ENCODE results near the gene TXLNG.
A peak's percentile ranks its signal among the peaks of the same experiment; 100 is the strongest.
"Not testable (repeated sequence)": the region's sequence is repeated elsewhere in the genome, so short reads cannot be mapped to it uniquely, and the experiment has no call there.

The TXLNG gene

DNA sequence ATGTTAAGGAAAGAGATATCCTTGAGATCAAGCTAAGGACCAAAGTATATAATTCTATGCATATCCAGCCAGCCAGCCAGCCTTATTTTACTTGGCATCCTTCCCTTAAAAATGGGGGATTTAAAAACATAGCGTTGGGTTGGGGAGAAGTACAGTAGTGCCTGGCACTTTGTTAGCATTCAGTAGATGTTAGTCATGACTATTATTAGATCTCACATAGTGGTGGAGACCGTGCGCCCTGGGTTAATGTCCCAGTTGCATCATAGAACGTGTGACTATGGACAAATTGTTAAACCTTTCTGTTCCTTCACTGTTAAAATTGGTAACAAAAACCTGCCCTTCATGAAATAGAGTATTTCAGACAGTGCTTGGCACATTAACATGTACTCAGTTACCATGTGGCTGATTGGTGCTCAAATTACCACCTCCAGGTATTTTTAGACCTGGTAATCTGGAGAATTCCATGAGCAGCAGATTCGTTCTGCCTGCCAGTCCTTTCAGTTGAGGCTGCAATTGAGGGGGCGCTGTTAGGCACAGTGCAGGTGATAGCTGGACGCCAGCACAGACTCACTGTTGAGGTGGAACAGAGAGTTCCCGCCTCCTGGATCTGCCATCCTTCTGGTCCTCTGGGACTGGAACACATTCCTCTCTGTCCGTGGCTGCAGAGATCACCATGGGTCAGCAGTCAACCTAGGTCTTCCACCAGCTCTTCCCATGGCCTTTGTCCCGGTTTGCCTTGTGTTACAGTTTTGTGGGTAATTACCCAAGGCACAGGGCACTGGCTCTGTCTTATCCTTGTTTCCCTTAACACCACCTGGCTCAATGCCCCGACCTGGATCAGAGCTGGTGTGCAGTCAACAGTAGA, 52.2 kb downstream of the TXLNG start:
- no peak for DNase-seq (ENCODE audit: low spot score)

DNA sequence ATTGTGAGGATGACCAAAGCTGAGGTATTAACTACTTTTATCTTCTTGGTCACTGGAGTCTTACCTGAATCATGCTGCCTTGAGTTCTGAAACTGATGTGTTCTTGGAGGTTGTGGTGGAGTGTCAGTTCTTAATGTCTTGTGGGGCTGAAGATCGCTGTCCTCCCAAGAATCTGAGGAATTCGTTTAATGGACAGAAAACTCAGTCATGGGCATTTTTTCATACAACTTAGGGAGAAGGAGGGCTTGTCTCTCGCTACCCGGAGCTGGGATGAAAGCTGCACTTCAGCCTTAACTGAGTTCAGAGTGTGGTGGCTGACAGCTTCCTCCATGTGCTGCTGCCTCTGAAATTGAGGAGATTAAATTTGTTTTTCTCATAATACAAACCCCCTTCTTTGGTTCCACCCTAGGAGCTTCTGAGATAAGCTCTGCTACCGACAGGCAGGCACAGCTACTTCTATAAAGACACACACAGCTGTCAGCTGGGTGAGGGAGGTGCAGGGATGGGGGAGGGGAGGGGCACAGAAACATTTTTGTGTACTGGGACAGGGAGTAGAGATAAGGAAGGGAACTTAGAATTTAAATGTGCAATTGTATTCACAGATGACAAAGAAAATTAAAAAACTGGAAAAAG, 53.1 kb downstream of the TXLNG start:
- DNase-seq (ENCODE audit: low spot score), result no peak

DNA sequence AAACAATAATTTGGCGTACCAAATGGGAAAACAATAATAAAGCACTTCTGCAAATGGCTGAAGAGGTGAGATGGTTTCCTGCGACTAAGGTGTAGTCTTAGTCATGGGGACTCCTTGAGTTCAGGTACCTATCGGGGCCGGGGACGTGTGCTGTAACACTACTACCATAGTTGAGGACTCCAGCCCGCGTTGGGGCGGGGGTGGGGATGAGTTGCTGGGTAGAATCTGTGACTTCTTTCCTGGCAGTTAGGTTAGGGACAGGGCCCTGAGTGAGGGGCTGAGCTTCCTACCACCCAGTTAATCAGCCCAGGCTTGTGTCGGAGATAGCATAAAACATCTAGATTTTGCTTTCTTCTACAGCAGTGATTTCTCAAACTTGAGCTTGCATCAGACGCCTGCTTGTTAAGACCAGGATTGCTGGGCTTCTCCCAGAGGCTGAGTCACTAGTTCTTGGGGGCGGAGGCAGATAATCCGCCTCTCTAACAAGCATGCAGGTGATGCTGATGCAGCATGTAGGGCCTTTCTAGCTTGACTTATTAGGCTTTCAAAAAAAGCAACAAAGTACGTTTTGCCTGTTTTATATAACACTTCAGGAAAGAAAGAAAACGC, 53.7 kb downstream of the TXLNG start:
- DNase-seq (ENCODE audit: low spot score), result no peak

DNA sequence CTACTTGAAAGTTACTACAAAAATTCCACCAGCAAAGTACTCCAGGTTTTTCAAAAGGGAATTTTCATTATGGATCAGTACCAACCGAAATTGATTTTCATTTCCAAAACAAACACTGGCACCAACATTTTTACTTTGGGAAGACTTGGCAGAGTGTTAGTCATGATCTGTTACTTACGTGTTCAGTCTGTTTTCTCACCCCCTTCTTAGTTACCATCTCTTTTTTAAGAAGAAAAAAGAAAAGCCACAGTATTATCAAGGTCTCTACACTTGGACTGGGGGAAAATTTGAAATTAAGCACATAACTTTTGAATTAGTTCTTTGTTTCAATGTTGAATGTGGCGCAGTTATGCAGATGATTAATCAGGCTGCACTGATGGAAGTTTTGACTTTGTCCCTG, 56.4 kb downstream of the TXLNG start:
- no peak for DNase-seq (ENCODE audit: low spot score)

DNA sequence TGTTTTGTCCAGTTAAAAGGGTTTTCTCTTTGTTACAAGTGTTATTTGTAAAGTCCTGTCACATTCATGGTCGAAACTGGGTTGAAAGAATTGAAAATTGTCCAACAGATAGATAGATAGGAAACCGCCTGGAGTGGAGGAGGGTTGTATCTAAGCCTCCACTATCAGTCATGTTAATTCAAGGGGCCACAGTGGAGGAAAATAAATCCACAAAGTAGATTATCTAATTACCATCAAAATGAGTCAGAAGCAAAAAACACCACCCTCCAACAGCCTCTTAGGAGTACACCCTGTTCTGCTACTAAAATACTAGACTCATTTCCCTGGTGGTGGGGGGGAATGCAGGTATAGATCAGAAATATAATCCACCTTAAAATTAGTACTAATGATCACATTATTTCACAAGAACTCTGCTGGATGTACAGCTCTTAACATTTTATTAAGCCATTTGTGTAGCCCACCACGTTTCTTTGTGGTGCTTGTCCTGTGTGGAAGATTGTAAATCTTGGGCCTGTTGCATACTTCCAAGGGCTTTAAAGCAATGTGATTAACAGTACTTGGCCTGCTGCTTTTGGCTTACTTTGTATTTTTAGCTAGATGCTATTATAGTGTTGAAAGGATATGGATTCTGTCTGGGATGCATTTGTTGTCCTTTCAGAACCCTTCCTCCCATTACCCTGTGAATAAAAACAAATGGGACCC, 57.1 kb downstream of the TXLNG start:
- DNase-seq (ENCODE audit: low spot score), result no peak

DNA sequence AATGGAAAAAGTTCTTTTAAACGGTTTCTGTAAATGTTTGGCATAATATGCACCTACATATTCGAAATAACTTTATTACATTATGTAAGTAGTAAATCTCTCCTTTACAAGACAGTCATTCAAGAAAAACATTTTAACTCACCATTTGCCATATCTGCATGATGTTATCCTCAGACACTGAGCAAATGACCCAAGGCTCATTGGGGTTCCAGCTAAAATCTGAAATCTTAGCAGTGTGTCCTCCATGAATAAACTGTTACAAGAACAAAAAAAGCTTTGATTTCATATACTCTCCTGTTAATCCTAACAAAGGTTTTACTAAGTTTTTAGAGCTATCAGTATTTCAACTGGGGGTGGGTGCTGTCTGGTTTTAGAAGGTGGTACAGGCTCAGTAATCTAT, 59.4 kb downstream of the TXLNG start:
- DNase-seq (ENCODE audit: low spot score), result no peak

DNA sequence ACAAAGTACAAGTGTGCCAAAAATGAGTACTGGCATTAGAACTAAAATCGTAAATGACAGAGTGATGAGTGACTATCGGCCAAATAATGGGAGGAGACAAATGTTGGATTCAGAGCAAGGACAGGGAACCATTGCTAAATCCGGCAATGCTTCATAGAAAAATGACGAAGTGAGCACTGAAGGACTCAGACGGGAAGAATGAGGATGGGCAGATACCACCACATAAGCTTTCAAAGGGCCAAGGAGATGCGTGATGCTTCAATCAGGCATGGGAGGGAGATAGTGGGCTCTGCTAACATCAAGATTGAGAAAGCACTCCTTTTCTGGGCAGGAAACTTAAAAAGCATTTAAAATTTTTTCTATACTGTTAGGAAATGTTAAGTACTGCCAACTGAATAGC, 62.3 kb downstream of the TXLNG start:
- no peak for DNase-seq (ENCODE audit: low spot score)

DNA sequence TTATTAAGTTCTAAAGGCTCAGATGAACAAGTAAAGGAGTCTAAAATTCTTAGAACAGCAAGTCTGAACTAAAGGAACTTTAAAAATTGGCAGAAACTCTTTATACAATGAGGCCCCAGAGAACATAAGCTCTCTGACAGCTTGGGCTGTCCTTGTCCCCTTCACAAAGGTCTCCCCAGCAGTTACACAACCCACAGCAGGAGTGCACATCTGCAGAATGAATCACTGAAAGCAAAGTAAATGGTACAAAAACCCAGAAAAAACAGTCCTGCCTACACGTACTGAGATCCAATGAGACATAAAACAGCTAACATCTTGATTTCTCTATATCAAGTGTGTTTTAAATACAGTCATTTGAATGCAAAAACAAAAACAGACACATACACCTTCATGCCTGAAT, 65.2 kb downstream of the TXLNG start:
- no peak for DNase-seq (ENCODE audit: low spot score)

DNA sequence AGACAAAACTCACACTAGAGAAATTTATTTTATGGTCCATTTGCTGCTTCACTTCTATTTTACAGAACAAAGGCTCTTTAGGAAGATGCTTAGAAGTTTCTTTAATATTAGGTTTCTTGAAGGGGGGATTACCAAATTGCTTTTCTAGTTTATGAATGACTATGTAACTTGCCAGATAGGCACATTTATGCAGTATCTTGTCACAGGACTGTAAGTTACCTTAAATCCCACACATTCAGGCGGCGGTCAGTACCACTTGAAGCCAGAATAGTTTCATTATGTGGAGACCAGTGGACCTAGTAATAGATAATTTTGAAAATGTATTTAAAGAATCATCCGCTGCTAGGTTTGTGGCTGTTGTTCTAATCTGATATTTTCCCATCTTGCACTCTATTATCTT, 65.6 kb downstream of the TXLNG start:
- DNase-seq (ENCODE audit: low spot score), result no peak

DNA sequence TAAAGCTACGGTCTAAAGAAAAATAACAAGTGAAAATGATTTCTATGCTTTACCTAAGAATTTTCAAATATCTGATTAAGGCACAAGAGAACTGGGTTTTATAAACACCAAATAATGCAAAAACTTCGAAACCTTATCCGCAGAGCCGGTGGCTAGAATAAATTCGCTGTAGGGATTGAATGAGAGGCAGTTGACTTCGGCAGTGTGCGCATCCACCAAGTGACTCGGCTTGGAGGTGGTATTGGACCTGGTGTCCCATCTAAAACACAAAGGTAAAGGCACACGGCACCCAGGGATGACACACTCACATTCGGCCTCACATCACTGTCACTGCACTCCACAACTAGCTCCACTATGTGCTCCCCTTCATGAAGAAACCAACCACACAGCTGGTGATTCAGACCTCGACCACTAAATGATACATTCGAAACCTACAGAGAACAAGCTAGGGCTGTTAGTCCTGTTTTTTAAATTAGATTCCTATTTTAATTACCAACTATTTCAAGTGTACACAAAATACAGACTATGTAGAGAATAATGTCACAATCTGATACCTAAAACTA, 66.4 kb downstream of the TXLNG start:
- no peak for DNase-seq (ENCODE audit: low spot score)

DNA sequence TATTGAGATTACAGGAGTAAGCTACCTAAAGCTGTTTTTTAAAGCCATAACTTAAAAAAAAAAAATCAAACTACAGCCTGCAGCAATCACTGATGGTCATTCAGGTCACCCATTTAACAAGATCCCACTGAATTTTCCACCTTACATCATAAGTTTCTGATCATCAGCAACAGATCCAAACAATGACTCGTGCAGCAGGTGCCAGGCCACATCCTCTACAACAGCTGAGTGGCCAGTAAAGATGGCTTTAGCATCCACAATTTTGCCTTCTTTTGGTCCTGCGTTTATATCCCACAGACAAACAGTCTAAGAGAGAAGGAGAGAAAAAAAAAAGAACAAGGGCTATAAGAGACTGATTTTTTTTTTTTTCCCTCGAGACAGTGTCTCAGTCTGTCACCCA, 67.3 kb downstream of the TXLNG start:
- no peak for DNase-seq (ENCODE audit: low spot score)

DNA sequence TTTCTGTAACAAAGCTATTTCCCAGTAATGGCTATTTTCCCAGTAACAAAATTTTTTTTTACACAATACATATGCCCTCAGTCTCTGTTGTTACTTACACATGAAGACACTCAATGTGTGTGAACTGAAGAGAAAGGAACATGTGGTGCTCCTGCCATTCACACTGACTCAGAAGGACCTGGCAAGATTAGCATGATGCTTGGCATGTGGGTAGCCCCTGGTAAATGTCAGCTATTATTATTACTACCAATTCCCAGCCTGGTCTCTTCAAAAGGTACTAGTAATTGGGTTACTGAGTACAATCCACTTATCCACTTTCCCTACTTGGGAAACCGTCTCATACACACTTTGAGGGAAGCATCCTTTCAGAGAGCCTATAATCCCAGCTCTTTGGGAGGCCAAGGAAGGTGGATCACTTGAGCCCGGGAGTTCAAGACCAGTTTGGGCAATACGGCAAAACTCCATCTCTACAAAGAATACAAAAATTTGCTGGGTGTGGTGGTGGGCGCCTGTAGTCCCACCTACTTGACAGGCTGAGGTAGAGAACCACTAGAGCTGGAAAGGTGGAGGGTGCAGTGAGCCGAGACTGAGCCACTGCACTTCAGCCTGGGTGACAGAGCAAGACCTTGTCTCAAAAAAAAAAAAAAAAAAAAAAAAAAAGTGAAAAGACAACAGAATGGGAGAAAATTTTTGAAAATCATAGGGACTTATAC, 69.3 kb downstream of the TXLNG start:
- DNase-seq (ENCODE audit: low spot score), result no peak

DNA sequence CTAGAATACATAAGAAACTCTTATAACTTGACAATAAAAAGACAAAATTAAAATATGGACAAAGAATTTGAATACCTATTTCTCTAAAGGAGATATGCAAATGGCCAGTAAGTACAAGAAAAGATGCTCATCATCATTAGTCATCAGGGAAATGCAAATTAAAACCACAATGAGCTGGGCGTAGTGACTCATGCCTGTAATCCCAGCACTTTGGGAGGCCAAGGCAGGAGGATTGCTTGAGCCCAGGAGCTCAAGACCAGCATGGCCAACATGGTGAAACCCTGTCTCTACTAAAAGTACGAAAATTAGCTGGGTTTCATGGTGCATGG, 69.8 kb downstream of the TXLNG start:
- not testable (repeated sequence) for DNase-seq (ENCODE audit: low spot score)

DNA sequence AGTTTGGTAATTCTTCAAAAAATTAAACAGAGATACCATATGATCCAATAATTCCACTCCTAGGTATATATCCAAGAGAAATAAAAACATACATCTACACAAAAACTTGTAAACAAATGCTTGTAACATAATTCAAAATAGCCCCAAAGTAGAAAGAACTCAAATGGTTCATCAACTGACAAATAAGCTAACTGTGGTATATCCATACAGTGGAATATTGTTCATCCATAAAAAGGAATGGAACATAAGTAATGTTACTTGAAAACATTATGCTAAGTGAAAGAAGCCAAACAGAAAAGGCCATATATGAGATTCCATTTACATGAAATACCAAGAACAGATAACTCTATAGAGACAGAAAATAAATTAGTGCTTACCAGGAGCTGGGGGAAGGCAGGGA, 70.5 kb downstream of the TXLNG start:
- DNase-seq (ENCODE audit: low spot score), result no peak

DNA sequence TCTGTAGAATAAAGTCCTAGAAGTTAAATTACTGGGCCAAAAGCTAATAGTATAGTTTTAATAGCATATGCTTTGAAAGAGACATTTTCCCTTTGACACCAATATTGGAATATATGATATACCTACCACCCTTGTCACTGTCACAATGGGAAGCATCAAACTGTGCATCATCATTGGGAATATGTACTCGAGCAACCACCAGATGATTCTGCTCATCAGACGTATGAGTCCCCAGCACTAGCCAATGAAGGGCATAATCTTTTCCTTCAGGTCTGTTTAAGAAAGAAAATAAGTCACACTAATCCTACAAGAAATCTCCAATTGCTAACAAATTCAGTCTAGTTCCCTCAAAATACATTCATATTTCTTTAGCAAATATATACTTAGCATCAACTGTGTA, 76.6 kb downstream of the TXLNG start:
- DNase-seq (ENCODE audit: low spot score), result no peak

DNA sequence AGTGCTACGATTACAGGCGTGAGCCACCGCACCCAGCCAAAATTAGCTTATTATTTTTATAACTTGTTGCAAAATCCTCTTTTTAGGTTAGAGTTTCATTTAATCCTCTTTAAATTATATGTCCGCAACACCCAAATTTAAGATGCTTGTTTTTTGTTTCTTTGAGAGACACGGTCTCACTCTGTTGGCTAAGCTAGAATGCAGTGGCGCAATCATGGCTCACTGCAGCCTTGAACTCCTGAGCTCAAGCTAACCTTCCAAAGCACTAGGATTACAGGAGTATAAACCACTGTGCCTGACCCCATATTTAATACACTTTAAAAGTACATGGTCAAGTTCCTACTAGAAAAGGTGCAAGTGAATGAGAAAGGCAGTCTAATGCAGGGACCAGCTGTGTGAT, 81.7 kb downstream of the TXLNG start:
- DNase-seq (ENCODE audit: low spot score), result no peak

DNA sequence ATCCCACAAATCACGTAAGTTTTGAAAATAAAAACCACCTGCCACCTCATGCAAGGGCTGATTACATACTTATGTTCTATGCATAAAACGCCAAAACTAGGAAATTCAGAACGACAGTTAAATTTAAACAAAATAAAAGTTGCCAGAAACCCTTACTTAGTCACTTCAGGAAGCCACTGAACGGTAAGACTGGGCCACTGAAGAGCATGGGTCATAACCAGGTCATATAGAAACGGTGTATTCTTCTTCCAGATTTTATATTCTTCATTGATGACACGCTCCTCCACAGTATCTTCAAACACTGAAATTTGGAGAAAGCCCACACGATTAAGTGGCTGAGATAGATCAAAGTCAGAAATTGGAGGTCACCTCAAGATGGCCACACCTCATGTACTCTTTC, 82.7 kb downstream of the TXLNG start:
- DNase-seq (ENCODE audit: low spot score), result no peak

DNA sequence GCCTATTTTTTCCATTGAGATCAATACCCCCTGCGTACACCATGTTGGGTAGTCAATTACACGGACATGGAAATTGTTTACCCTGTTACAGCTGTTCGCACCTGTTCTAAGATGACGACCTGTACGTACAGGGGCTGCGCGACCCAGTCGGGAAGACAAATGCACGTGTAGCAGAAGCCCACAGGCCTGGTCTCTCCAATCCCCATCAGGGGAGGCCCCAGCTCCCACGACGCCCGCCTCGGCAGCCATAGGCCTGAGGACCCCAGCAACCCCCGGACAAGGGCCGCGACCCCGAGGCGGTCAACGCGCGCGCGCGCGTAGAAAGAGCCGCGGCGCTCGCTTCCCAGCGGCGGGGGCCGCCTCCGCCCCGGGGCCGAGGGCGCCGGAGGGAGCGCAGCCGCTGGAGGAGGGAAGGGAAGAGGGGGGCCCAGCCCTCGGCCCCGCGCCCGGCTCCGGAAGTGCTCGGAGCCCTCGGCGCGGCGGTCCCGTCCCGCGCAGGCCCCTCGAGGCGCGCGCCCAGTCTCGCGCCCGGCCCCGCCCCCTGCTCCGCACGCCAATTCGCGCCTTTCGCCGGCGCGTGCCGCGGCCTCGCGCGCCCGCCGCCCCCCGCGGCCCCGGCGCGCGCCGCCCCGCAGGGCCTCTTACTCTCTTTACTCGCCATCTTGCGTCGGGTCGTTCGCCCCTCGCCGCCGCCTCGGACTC, 83.3 kb downstream of the TXLNG start:
- peak; percentile 18 for DNase-seq (ENCODE audit: low spot score)

DNA sequence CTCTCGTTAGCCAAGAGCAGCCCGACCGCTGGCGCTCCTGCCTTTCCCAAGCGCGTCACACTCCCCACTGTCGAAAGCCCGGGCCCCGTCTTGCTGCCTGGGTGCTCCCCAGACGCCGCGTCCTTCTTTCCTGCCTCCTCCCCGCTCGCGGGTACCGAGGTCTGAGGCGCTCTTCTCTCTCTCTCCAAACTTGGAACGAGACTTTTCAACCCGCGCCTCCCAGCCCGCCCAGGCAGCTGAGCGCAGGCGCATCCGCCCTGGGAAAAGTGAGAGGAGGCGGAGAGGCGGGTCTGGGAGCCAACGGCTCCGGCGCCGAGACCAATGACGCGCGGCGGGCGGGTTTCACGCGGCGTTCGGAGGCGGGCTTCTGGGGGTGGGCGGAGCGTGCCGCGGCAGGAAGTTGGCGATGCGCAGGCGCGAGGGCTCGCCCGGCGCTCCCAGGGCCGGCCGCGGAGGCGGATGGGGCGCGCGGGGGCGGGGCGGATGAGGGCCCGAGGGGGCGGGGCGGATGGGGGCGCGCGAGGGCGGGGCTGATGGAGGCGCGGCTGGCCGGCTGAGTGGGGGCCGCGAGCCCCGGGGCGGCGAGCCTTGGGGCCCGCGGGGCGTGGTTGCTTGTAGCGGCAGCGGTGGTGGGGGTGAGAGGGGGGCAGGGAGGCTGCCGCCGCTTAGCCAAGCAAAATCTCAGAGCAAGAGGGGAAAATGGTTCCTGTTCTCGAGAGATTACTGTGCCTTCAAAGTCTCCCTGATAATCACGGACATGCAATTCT, 84.0 kb downstream of the TXLNG start, which contains the start of gene RBBP7:
Gene RBBP7 (minus strand): TSS at position 268 of the 767 bp plus-strand sequence. CDS start 309 bp downstream, outside the sequence.
- peak; percentile 86 for DNase-seq (ENCODE audit: low spot score)
